ENCODE measurements around the gene SHE.
"Not testable (repeated sequence)": the region's sequence is repeated elsewhere in the genome, so short reads cannot be mapped to it uniquely, and the experiment has no call there.

Gene SHE

DNA sequence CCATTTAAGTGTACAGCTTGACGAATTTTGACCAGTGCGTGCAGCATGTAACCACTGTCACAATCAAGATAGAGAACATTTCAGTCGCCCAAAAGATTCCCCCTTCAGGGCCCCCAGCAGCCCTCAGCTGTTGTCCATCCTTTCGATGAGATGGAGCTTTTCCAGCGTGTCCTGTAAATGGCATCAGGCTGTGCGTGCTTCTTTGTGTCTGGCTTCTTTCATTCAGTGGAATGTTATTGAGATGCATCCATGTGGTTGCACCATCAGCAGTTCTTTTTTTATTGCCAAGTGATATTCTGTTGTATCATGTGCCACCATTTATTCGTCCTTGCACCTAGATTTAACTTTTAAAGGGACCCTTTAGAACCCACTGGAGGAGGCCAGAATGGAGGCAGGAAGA, 34.4 kb upstream of the SHE start:
- H3K27ac ChIP-seq (ENCODE audit: low read length): no peak overlapping the region
- no peaks in the 10 kb centered on the region for H3K9me3 ChIP-seq (ENCODE audit: control insufficient read depth in 1 of 2, low read length in 2 of 2)
- no peaks in the 10 kb centered on the region for H3K4me1 ChIP-seq (ENCODE audit: control insufficient read depth in 1 of 2, insufficient read depth in 2 of 2, low read length in 2 of 2)
- H3K27me3 ChIP-seq (ENCODE audit: low read depth, low read length): no peaks in the 10 kb centered on the region
- no peaks in the 10 kb centered on the region for H3K36me3 ChIP-seq (ENCODE audit: control insufficient read depth in 1 of 2, insufficient read depth in 2 of 2, low read length in 2 of 2)
- H3K4me3 ChIP-seq (ENCODE audit: low read depth in 1 of 2, low read length in 2 of 2): no peak overlapping the region

GRCh38 chr1:154533952-154534844, 32.0 kb upstream of the SHE start:
- Histone ChIP-seq H3K36me3 (ENCODE audit: control insufficient read depth in 1 of 2, insufficient read depth in 2 of 2, low read length in 2 of 2) (no peaks in the 10 kb centered on the region), H3K27me3 (ENCODE audit: low read depth, low read length) (no peaks in the 10 kb centered on the region), H3K4me3 (ENCODE audit: low read depth in 1 of 2, low read length in 2 of 2) (no peak overlapping the region), H3K27ac (ENCODE audit: low read length) (no peak overlapping the region), H3K9me3 (ENCODE audit: control insufficient read depth in 1 of 2, low read length in 2 of 2) (no peaks in the 10 kb centered on the region), H3K4me1 (ENCODE audit: control insufficient read depth in 1 of 2, insufficient read depth in 2 of 2, low read length in 2 of 2) (no peaks in the 10 kb centered on the region)

GRCh38 chr1:154531950-154532349, 29.7 kb upstream of the SHE start:
- not testable (repeated sequence) for H3K4me3 ChIP-seq (ENCODE audit: low read depth in 1 of 2, low read length in 2 of 2); H3K27me3 ChIP-seq (ENCODE audit: low read depth, low read length); H3K27ac ChIP-seq (ENCODE audit: low read length)

DNA sequence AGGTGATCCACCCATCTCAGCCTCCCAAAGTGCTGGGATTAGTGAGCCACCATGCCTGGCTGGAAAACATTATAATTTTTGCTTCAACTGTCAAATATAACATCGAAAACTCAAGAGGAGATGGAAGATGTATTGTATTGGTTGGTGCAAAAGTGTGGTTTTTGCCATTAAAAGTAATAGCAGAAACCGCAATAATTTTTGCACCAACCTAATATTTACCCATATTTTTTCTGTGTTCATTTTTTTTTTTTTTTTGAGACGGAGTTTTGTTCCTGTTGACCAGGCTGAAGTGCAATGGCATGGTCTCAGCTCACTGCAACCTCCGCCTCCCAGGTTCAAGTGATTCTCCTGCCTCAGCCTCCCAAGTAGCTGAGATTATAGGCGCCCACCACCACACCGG, 27.1 kb upstream of the SHE start:
- Histone ChIP-seq H3K27ac (ENCODE audit: low read length) (no peak overlapping the region), H3K36me3 (ENCODE audit: control insufficient read depth in 1 of 2, insufficient read depth in 2 of 2, low read length in 2 of 2) (no peaks in the 10 kb centered on the region), H3K27me3 (ENCODE audit: low read depth, low read length) (no peaks in the 10 kb centered on the region), H3K9me3 (ENCODE audit: control insufficient read depth in 1 of 2, low read length in 2 of 2) (no peaks in the 10 kb centered on the region), H3K4me3 (ENCODE audit: low read depth in 1 of 2, low read length in 2 of 2) (no peak overlapping the region), H3K4me1 (ENCODE audit: control insufficient read depth in 1 of 2, insufficient read depth in 2 of 2, low read length in 2 of 2) (no peaks in the 10 kb centered on the region)

More at GRCh38 chr1:154531950-154532349, 29.7 kb upstream of the SHE start:
- H3K9me3 ChIP-seq (ENCODE audit: control insufficient read depth in 1 of 2, low read length in 2 of 2); H3K4me1 ChIP-seq (ENCODE audit: control insufficient read depth in 1 of 2, insufficient read depth in 2 of 2, low read length in 2 of 2); H3K36me3 ChIP-seq (ENCODE audit: control insufficient read depth in 1 of 2, insufficient read depth in 2 of 2, low read length in 2 of 2): not testable (repeated sequence)

DNA sequence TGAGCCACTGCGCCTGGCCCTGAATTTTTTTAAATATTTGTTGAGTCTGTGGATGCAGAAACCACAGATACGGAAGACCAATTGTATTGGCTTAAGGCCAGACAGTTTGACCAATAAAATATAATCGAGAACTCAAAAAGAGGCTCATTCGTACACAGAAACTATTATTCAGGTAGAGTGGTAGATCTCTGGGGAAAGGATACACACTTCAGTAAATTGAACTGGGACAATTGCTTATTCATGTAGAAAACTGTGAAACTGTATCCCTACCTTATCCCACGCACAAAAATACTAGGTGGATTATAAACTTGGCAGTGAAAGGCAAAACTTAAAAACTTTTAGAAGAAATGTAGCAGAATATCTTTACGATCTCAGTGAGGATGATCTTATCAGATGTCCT, 25.0 kb upstream of the SHE start:
- Histone ChIP-seq H3K9me3 (ENCODE audit: control insufficient read depth in 1 of 2, low read length in 2 of 2) (no peaks in the 10 kb centered on the region), H3K27ac (ENCODE audit: low read length) (no peak overlapping the region), H3K27me3 (ENCODE audit: low read depth, low read length) (no peaks in the 10 kb centered on the region), H3K4me1 (ENCODE audit: control insufficient read depth in 1 of 2, insufficient read depth in 2 of 2, low read length in 2 of 2) (no peaks in the 10 kb centered on the region), H3K36me3 (ENCODE audit: control insufficient read depth in 1 of 2, insufficient read depth in 2 of 2, low read length in 2 of 2) (no peaks in the 10 kb centered on the region), H3K4me3 (ENCODE audit: low read depth in 1 of 2, low read length in 2 of 2) (no peak overlapping the region)

GRCh38 chr1:154524881-154525280, 22.7 kb upstream of the SHE start:
- Histone ChIP-seq H3K36me3 (ENCODE audit: control insufficient read depth in 1 of 2, insufficient read depth in 2 of 2, low read length in 2 of 2) (no peaks in the 10 kb centered on the region), H3K27me3 (ENCODE audit: low read depth, low read length) (no peaks in the 10 kb centered on the region), H3K27ac (ENCODE audit: low read length) (no peak overlapping the region), H3K4me3 (ENCODE audit: low read depth in 1 of 2, low read length in 2 of 2) (no peak overlapping the region), H3K9me3 (ENCODE audit: control insufficient read depth in 1 of 2, low read length in 2 of 2) (no peaks in the 10 kb centered on the region), H3K4me1 (ENCODE audit: control insufficient read depth in 1 of 2, insufficient read depth in 2 of 2, low read length in 2 of 2) (no peaks in the 10 kb centered on the region)

GRCh38 chr1:154521695-154522094, 19.5 kb upstream of the SHE start:
- Histone ChIP-seq H3K9me3 (ENCODE audit: control insufficient read depth in 1 of 2, low read length in 2 of 2) (no peaks in the 10 kb centered on the region), H3K36me3 (ENCODE audit: control insufficient read depth in 1 of 2, insufficient read depth in 2 of 2, low read length in 2 of 2) (no peaks in the 10 kb centered on the region), H3K4me3 (ENCODE audit: low read depth in 1 of 2, low read length in 2 of 2) (no peak overlapping the region), H3K27ac (ENCODE audit: low read length) (no peak overlapping the region), H3K27me3 (ENCODE audit: low read depth, low read length) (no peaks in the 10 kb centered on the region), H3K4me1 (ENCODE audit: control insufficient read depth in 1 of 2, insufficient read depth in 2 of 2, low read length in 2 of 2) (no peaks in the 10 kb centered on the region)

- Histone ChIP-seq H3K27ac (ENCODE audit: low read length) (no peak overlapping the region), H3K4me3 (ENCODE audit: low read depth in 1 of 2, low read length in 2 of 2) (no peak overlapping the region)
Measured at GRCh38 chr1:154520333-154520732, 18.1 kb upstream of the SHE start.

GRCh38 chr1:154519591-154519991, 17.4 kb upstream of the SHE start:
- no peaks in the 10 kb centered on the region for H3K36me3 ChIP-seq (ENCODE audit: control insufficient read depth in 1 of 2, insufficient read depth in 2 of 2, low read length in 2 of 2)
- H3K27ac ChIP-seq (ENCODE audit: low read length): peak overlapping the region; percentile 56
- no peaks in the 10 kb centered on the region for H3K27me3 ChIP-seq (ENCODE audit: low read depth, low read length)
- no peaks in the 10 kb centered on the region for H3K9me3 ChIP-seq (ENCODE audit: control insufficient read depth in 1 of 2, low read length in 2 of 2)
- H3K4me1 ChIP-seq (ENCODE audit: control insufficient read depth in 1 of 2, insufficient read depth in 2 of 2, low read length in 2 of 2): no peaks in the 10 kb centered on the region
- H3K4me3 ChIP-seq (ENCODE audit: low read depth in 1 of 2, low read length in 2 of 2): no peak overlapping the region

More at GRCh38 chr1:154520333-154520732, 18.1 kb upstream of the SHE start:
- H3K9me3 ChIP-seq (ENCODE audit: control insufficient read depth in 1 of 2, low read length in 2 of 2): no peaks in the 10 kb centered on the region
- H3K27me3 ChIP-seq (ENCODE audit: low read depth, low read length): no peaks in the 10 kb centered on the region
- no peaks in the 10 kb centered on the region for H3K36me3 ChIP-seq (ENCODE audit: control insufficient read depth in 1 of 2, insufficient read depth in 2 of 2, low read length in 2 of 2)
- H3K4me1 ChIP-seq (ENCODE audit: control insufficient read depth in 1 of 2, insufficient read depth in 2 of 2, low read length in 2 of 2): no peaks in the 10 kb centered on the region

GRCh38 chr1:154517661-154518060, 15.4 kb upstream of the SHE start:
- H3K27me3 ChIP-seq (ENCODE audit: low read depth, low read length): no peaks in the 10 kb centered on the region
- no peaks in the 10 kb centered on the region for H3K9me3 ChIP-seq (ENCODE audit: control insufficient read depth in 1 of 2, low read length in 2 of 2)
- H3K4me1 ChIP-seq (ENCODE audit: control insufficient read depth in 1 of 2, insufficient read depth in 2 of 2, low read length in 2 of 2): no peaks in the 10 kb centered on the region
- H3K27ac ChIP-seq (ENCODE audit: low read length): no peak overlapping the region
- no peak overlapping the region for H3K4me3 ChIP-seq (ENCODE audit: low read depth in 1 of 2, low read length in 2 of 2)
- H3K36me3 ChIP-seq (ENCODE audit: control insufficient read depth in 1 of 2, insufficient read depth in 2 of 2, low read length in 2 of 2): no peaks in the 10 kb centered on the region

DNA sequence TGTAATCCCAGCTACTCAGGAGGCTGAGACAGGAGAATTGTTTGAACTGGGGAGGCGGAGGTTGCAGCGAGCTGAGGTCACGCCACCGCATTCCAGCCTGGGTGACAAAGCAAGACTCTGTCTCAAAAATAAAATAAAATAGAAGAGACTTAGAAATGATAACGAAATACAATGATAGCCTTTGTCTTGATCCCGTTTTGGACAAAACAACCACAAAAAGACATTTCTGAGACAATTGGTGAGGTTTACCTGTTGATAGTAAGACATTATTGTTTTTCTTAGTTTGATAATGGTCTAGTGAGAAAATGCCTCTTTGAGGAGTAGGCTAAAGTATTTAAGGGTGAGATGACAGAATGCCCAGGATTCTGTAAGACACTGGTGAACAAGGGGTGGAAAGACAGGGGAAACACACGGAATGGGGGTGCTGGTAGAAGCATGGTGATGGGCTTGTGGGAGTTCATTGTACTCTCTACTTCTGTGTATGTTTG, 11.9 kb upstream of the SHE start:
- Histone ChIP-seq H3K4me1 (ENCODE audit: control insufficient read depth in 1 of 2, insufficient read depth in 2 of 2, low read length in 2 of 2) (no peaks in the 10 kb centered on the region), H3K4me3 (ENCODE audit: low read depth in 1 of 2, low read length in 2 of 2) (no peak overlapping the region), H3K9me3 (ENCODE audit: control insufficient read depth in 1 of 2, low read length in 2 of 2) (no peaks in the 10 kb centered on the region), H3K27ac (ENCODE audit: low read length) (no peak overlapping the region), H3K36me3 (ENCODE audit: control insufficient read depth in 1 of 2, insufficient read depth in 2 of 2, low read length in 2 of 2) (no peaks in the 10 kb centered on the region), H3K27me3 (ENCODE audit: low read depth, low read length) (no peaks in the 10 kb centered on the region)

GRCh38 chr1:154512760-154513159, 10.5 kb upstream of the SHE start:
- H3K27ac ChIP-seq (ENCODE audit: low read length): no peak overlapping the region
- H3K36me3 ChIP-seq (ENCODE audit: control insufficient read depth in 1 of 2, insufficient read depth in 2 of 2, low read length in 2 of 2): no peaks in the 10 kb centered on the region
- H3K27me3 ChIP-seq (ENCODE audit: low read depth, low read length): no peaks in the 10 kb centered on the region

More at GRCh38 chr1:154512760-154513159, 10.5 kb upstream of the SHE start:
- no peaks in the 10 kb centered on the region for H3K4me1 ChIP-seq (ENCODE audit: control insufficient read depth in 1 of 2, insufficient read depth in 2 of 2, low read length in 2 of 2)
- no peak overlapping the region for H3K4me3 ChIP-seq (ENCODE audit: low read depth in 1 of 2, low read length in 2 of 2)
- no peaks in the 10 kb centered on the region for H3K9me3 ChIP-seq (ENCODE audit: control insufficient read depth in 1 of 2, low read length in 2 of 2)

Measured in muscle layer of duodenum (tissue), 2 donors.